Neural progenitor cell (in vitro differentiated cells): ENCODE results near the gene BCS1L. TPM values are rescaled to one million over a fixed set of nuclear protein-coding genes. Genes with fewer than 3 reads are reported as not detected.

Experiments used
- DNase-seq: peaks from one replicate; pipeline ENCODE4 v3.0.0-alpha.2; 2016; ENCODE audit warnings: low spot score
- H2AFZ ChIP-seq: fragments of 200-600 bp; sonication (generic); replicated peaks from 2 replicates; pipeline ENCODE4 v1.6.1; 2016; ENCODE audit warnings: antibody characterized with exemption
- H3F3A ChIP-seq: fragments of 200-600 bp; sonication (generic); 2 replicates; pipeline ENCODE4 v1.6.1; 2016; ENCODE audit warnings: antibody characterized with exemption, low read depth
- H3K27ac ChIP-seq: fragments of 200-600 bp; sonication (generic); 2 replicates; pipeline ENCODE4 v1.5.1; 2016; ENCODE audit warnings: mild to moderate bottlenecking
- H3K27me3 ChIP-seq: fragments of 200-600 bp; sonication (generic); 2 replicates; pipeline ENCODE4 v1.6.1; 2016; ENCODE audit warnings: mild to moderate bottlenecking, moderate library complexity
- H3K36me3 ChIP-seq: fragments of 200-600 bp; sonication (generic); 2 replicates; pipeline ENCODE4 v1.5.1; 2016
- H3K4me1 ChIP-seq: fragments of 200-600 bp; sonication (generic); 2 replicates; pipeline ENCODE4 v1.6.1; 2016; ENCODE audit warnings: mixed run types
- H3K4me2 ChIP-seq: fragments of 200-600 bp; sonication (generic); 2 replicates; pipeline ENCODE4 v1.6.1; 2016
- H3K4me3 ChIP-seq: fragments of 200-600 bp; sonication (generic); 2 replicates; pipeline ENCODE4 v1.5.1; 2016
- H3K79me2 ChIP-seq: fragments of 200-600 bp; sonication (generic); 2 replicates; pipeline ENCODE4 v1.6.1; 2016; ENCODE audit warnings: low read depth
- H3K9ac ChIP-seq: fragments of 200-600 bp; sonication (generic); 2 replicates; pipeline ENCODE4 v1.6.1; 2016
- H3K9me3 ChIP-seq: fragments of 200-600 bp; sonication (generic); 2 replicates; pipeline ENCODE4 v1.5.1; 2016; ENCODE audit warnings: low read depth
- H4K20me1 ChIP-seq: fragments of 200-600 bp; sonication (generic); 2 replicates; pipeline ENCODE4 v1.6.1; 2016; ENCODE audit warnings: low read depth
- H3K27ac Mint-ChIP-seq: 3 replicates; pipeline ENCODE4 v1.8.0; 2021; ENCODE audit warnings: mixed read lengths
- H3K27me3 Mint-ChIP-seq: 2 replicates; pipeline ENCODE4 v1.8.0; 2022; ENCODE audit warnings: low read depth, mild to moderate bottlenecking, inconsistent platforms, moderate library complexity, mixed read lengths; ENCODE audit not compliant: insufficient read depth
- H3K36me3 Mint-ChIP-seq: 3 replicates; pipeline ENCODE4 v1.8.0; 2021; ENCODE audit warnings: mixed read lengths
- H3K4me1 Mint-ChIP-seq: 3 replicates; pipeline ENCODE4 v1.8.0; 2021; ENCODE audit warnings: mixed read lengths
- H3K4me3 Mint-ChIP-seq: 3 replicates; pipeline ENCODE4 v1.8.0; 2021; ENCODE audit warnings: mild to moderate bottlenecking, moderate library complexity, mixed read lengths
- H3K9me3 Mint-ChIP-seq: 3 replicates; pipeline ENCODE4 v1.8.0; 2020; ENCODE audit warnings: mixed read lengths
- EZH2 ChIP-seq: fragments of 200-600 bp; sonication (generic); IDR thresholded peaks from 2 replicates; pipeline ENCODE4 v1.6.1; 2017; ENCODE audit warnings: antibody characterized with exemption, mild to moderate bottlenecking, moderate library complexity
- EZH2phosphoT487 ChIP-seq: fragments of 200-600 bp; sonication (generic); IDR thresholded peaks from 2 replicates; pipeline ENCODE4 v1.6.1; 2017; ENCODE audit warnings: antibody characterized with exemption
- total RNA-seq: library from RNA; depleted of rRNA; stranded (reverse); fragments of >200 nt; gene quantifications from 2 replicates; pipeline ENCODE4 v1.2.3, GENCODE V29; 2015; ENCODE audit warnings: low replicate concordance
- TF ChIP-seq, protein P1 (sequence below): fragments of 200-600 bp; sonication (generic); IDR thresholded peaks from 2 replicates; pipeline ENCODE4 v1.5.1; 2017; ENCODE audit warnings: antibody characterized with exemption, mild to moderate bottlenecking

The BCS1L gene
- total RNA-seq, 1 donor from 2014 or later = 38.3 TPM

DNA sequence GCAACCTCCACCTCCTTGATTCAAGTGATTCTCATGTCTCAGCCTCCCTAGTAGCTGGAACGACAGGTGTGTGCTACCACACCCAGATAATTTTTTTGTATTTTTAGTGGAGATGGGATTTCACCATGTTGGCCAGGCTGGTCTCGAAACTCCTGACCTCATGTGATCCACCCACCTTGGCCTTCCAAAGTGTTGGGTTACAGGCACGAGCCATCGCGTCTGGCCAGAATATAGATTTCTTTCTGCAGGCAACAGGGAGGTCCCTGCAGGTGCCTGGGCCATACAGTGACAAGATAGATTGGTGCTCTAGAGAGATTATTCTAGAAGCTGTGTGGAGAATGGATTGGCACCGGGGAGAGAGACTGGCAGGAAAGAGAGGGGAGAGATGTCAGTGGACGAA lies 38.5 kb upstream of the BCS1L start:
- peaks cover 2% of the 10 kb centered on the region for H3K27me3 Mint-ChIP-seq
- H3K27ac ChIP-seq = no peak overlapping the region
- no peaks in the 10 kb centered on the region for H3K79me2 ChIP-seq
- H3K4me2 ChIP-seq = no peak overlapping the region
- no peak overlapping the region for H3K4me3 ChIP-seq
- H2AFZ ChIP-seq = no peak overlapping the region
- H3K27me3 ChIP-seq = no peaks in the 10 kb centered on the region
- no peaks in the 10 kb centered on the region for H3F3A ChIP-seq
- H3K4me1 Mint-ChIP-seq = no peaks in the 10 kb centered on the region
- no peaks in the 10 kb centered on the region for H3K9me3 Mint-ChIP-seq
- no peaks in the 10 kb centered on the region for H3K36me3 ChIP-seq
- TF ChIP-seq, protein P1, sequence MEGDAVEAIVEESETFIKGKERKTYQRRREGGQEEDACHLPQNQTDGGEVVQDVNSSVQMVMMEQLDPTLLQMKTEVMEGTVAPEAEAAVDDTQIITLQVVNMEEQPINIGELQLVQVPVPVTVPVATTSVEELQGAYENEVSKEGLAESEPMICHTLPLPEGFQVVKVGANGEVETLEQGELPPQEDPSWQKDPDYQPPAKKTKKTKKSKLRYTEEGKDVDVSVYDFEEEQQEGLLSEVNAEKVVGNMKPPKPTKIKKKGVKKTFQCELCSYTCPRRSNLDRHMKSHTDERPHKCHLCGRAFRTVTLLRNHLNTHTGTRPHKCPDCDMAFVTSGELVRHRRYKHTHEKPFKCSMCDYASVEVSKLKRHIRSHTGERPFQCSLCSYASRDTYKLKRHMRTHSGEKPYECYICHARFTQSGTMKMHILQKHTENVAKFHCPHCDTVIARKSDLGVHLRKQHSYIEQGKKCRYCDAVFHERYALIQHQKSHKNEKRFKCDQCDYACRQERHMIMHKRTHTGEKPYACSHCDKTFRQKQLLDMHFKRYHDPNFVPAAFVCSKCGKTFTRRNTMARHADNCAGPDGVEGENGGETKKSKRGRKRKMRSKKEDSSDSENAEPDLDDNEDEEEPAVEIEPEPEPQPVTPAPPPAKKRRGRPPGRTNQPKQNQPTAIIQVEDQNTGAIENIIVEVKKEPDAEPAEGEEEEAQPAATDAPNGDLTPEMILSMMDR = no peak
- TF ChIP-seq EZH2 (no peak), EZH2phosphoT487 (no peak)
- no peak for DNase-seq
- H3K27ac Mint-ChIP-seq = no peak overlapping the region
- no peak overlapping the region for H3K9ac ChIP-seq
- no peaks in the 10 kb centered on the region for H3K4me1 ChIP-seq
- H3K9me3 ChIP-seq = no peaks in the 10 kb centered on the region
- no peaks in the 10 kb centered on the region for H4K20me1 ChIP-seq
- H3K4me3 Mint-ChIP-seq = no peak overlapping the region
- H3K36me3 Mint-ChIP-seq = no peaks in the 10 kb centered on the region

DNA sequence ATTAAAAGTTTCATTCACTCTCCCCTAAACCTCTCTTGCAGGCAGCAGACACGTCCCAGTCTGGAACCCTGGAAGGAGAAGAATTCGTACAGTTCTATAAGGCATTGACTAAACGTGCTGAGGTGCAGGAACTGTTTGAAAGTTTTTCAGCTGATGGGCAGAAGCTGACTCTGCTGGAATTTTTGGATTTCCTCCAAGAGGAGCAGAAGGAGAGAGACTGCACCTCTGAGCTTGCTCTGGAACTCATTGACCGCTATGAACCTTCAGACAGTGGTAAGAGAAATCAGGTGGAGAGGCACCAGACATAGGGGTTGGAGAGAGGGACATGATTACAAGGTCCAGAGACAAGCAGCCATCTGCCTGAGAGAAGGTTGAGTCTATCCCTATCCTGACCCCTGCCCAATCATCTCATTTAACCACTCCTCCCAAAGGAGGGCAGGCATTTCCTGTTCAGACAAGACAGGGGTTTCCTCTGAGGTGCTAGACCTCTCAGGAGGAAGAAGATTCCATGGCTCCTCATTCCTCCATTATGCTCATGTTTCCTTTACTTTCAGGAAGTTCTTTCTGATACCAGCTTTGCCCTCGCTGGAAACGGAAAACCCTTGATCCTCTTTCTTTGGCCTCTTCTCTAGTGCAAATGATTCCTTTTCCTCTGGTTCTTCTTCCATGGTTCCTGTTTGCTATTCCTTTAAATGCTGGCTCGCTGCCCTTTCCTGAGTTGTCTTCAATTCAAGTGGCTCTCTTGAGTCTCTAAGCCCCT lies 36.7 kb upstream of the BCS1L start:
- no peaks in the 10 kb centered on the region for H3K79me2 ChIP-seq
- Mint-ChIP-seq H3K27ac (no peak overlapping the region), H3K9me3 (no peaks in the 10 kb centered on the region), H3K27me3 (peaks cover 2% of the 10 kb centered on the region), H3K36me3 (no peaks in the 10 kb centered on the region), H3K4me3 (no peak overlapping the region), H3K4me1 (no peaks in the 10 kb centered on the region)
- H3K27ac ChIP-seq = no peak overlapping the region
- H3K9me3 ChIP-seq = no peaks in the 10 kb centered on the region
- H3K9ac ChIP-seq = no peak overlapping the region
- H4K20me1 ChIP-seq = no peaks in the 10 kb centered on the region
- H3F3A ChIP-seq = no peaks in the 10 kb centered on the region
- H2AFZ ChIP-seq = peak overlapping the region; percentile 58
- no peaks in the 10 kb centered on the region for H3K4me1 ChIP-seq
- no peak for DNase-seq
- no peak overlapping the region for H3K4me2 ChIP-seq
- TF ChIP-seq EZH2phosphoT487 = no peak
- TF ChIP-seq, protein P1 = no peak
- TF ChIP-seq EZH2 = no peak
- no peaks in the 10 kb centered on the region for H3K36me3 ChIP-seq
- no peaks in the 10 kb centered on the region for H3K27me3 ChIP-seq
- no peak overlapping the region for H3K4me3 ChIP-seq

DNA sequence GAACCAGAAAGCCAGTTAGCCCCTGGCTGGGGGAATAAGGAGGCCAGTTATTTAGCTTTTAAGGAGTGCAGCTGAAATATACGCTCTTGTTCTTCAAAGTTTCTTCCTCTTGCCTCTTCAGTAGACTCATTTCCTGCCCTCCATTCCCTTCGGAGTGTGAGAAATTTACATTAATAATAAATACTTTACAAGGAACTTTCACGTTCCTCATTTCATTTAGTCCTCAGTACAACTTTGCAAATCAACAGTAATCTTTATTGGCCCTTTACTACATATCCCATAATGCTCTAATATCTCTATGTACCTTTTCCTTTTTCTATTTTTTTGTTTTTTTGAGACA lies 36.1 kb upstream of the BCS1L start:
- no peaks in the 10 kb centered on the region for H3K9me3 ChIP-seq
- no peaks in the 10 kb centered on the region for H4K20me1 ChIP-seq
- H3K27me3 ChIP-seq = no peaks in the 10 kb centered on the region
- no peak overlapping the region for H3K9ac ChIP-seq
- H3F3A ChIP-seq = no peaks in the 10 kb centered on the region
- peaks cover 2% of the 10 kb centered on the region for H3K27me3 Mint-ChIP-seq
- no peaks in the 10 kb centered on the region for H3K4me1 Mint-ChIP-seq
- H3K36me3 ChIP-seq = no peaks in the 10 kb centered on the region
- no peak overlapping the region for H3K27ac Mint-ChIP-seq
- TF ChIP-seq EZH2phosphoT487 (no peak), EZH2 (no peak)
- TF ChIP-seq, protein P1 = no peak
- DNase-seq = no peak
- H3K9me3 Mint-ChIP-seq = no peaks in the 10 kb centered on the region
- no peaks in the 10 kb centered on the region for H3K36me3 Mint-ChIP-seq
- H3K4me2 ChIP-seq = no peak overlapping the region
- no peaks in the 10 kb centered on the region for H3K79me2 ChIP-seq
- H2AFZ ChIP-seq = no peak overlapping the region
- H3K27ac ChIP-seq = no peak overlapping the region
- H3K4me3 Mint-ChIP-seq = no peak overlapping the region
- H3K4me1 ChIP-seq = no peaks in the 10 kb centered on the region
- no peak overlapping the region for H3K4me3 ChIP-seq
